ENCODE data around the gene SUN2. TPM values are rescaled to one million over a fixed set of nuclear protein-coding genes. Genes with fewer than 3 reads are reported as not detected.

Gene SUN2
- total and polyA plus RNA-seq, 2 of the 13 experiments (the other 11 are each of a cell fraction or from before 2014, with no cell fraction given), result 45.6 to 56.6 TPM

GRCh38 chr22:38727123-38727522, 28.7 kb downstream of the SUN2 start:
- Histone ChIP-seq H3K9ac (ENCODE audit: insufficient read depth, low read depth, low read length) (no peak overlapping the region), H3K4me3 (replicated peaks in 1 of 3; ENCODE audit: insufficient read depth in 1 of 3, low read depth in 2 of 3, low read length in 3 of 3) (no peak overlapping the region), H2AFZ (ENCODE audit: low read length) (no peak overlapping the region), H3K4me2 (ENCODE audit: low read depth, low read length) (no peak overlapping the region), H3K4me1 (ENCODE audit: insufficient read depth, low read length) (peaks cover 22% of the 10 kb centered on the region), H4K20me1 (ENCODE audit: insufficient read depth, low read length) (peaks cover 8% of the 10 kb centered on the region), H3K27me3 (ENCODE audit: control insufficient read depth in 1 of 2, insufficient read depth in 2 of 2, low read length in 2 of 2) (no peaks in the 10 kb centered on the region), H3K9me3 (ENCODE audit: low read length) (no peaks in the 10 kb centered on the region), H3K27ac (ENCODE audit: extremely low read length, insufficient read depth, low read length) (no peak overlapping the region), H3K79me2 (ENCODE audit: insufficient read depth, low read length) (no peaks in the 10 kb centered on the region), H3K36me3 (replicated peaks in 1 of 2; ENCODE audit: control insufficient read depth in 1 of 2, insufficient read depth in 2 of 2, low read length in 2 of 2) (peaks cover 36 to 86% of the 10 kb centered on the region in 2 experiments)
- no peak for FAIRE-seq
- DNase-seq (ENCODE audit: low spot score), result no peak
- ChIA-PET CTCF (ENCODE audit: low intra/inter-chr PET ratio, low total read pairs) (no interaction called here), POLR2A (no interaction called here)
- no TSS peak for BruUV-seq (replicated peaks)
- intact Hi-C loops (cut with micrococcal nuclease; ENCODE audit: unreplicated experiment), result no loop called here
- 96% methylated on average over 9 of the region's 12 CpGs for WGBS (ENCODE audit: low lambda C conversion rate)
- in situ Hi-C loops (cut with HindIII; ENCODE audit: extremely low pct_ligation_motif_present, low pct_unique_long_range_greater_than_20kb), result no loop called here
- ATAC-seq, result no peak
- TF ChIP-seq ONECUT2 (CRISPR knock-in tag; IDR thresholded peaks at IDR 0.05) (no peak), NR2F1 (CRISPR knock-in tag; IDR thresholded peaks at IDR 0.05) (no peak), ZBTB10 (CRISPR knock-in tag; IDR thresholded peaks at IDR 0.05; ENCODE audit: borderline replicate concordance) (no peak), ZNF503 (CRISPR knock-in tag; IDR thresholded peaks at IDR 0.05) (no peak), MAFG (CRISPR knock-in tag; IDR thresholded peaks at IDR 0.05) (no peak), ZNF407 (CRISPR knock-in tag; IDR thresholded peaks at IDR 0.05; ENCODE audit: not compliant biosample characterization) (no peak), KDM4B (CRISPR knock-in tag; IDR thresholded peaks at IDR 0.05) (no peak), SPEN (CRISPR knock-in tag; IDR thresholded peaks at IDR 0.05; ENCODE audit: low read depth) (no peak), ZBTB7B (CRISPR knock-in tag; IDR thresholded peaks at IDR 0.05) (no peak), HIC2 (CRISPR knock-in tag; IDR thresholded peaks at IDR 0.05; ENCODE audit: low read depth) (no peak)

Data from HepG2 (cell line).